ENCODE measurements around the gene ARHGEF10L.

Gene ARHGEF10L

DNA sequence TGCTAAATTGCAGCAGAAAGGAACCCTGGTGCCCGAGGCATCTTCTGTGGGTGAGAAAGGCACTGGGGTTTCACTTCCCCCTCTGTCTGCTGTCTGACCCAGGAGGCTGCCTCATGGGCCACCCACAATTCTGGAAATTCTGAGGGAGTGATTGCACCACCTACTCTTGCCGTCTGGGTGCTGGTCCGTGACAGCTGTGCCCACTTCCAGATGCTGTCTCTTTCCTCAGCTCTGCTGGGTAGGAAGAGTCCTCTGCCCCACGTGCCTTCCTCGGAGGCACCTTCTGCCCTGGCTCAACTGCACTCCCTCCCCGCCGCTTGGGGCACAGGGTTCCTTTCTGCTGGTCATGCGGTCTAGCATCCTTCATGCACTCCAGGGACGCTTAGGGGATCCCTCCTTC is 96.3 kb downstream of the ARHGEF10L start:
- no peak for DNase-seq (ENCODE audit: low read depth)

- DNase-seq (ENCODE audit: low read depth): no peak
Observed at GRCh38 chr1:17636612-17637011, 97.1 kb downstream of the ARHGEF10L start.

GRCh38 chr1:17637055-17637454 is 97.6 kb downstream of the ARHGEF10L start:
- DNase-seq (ENCODE audit: low read depth): no peak

DNA sequence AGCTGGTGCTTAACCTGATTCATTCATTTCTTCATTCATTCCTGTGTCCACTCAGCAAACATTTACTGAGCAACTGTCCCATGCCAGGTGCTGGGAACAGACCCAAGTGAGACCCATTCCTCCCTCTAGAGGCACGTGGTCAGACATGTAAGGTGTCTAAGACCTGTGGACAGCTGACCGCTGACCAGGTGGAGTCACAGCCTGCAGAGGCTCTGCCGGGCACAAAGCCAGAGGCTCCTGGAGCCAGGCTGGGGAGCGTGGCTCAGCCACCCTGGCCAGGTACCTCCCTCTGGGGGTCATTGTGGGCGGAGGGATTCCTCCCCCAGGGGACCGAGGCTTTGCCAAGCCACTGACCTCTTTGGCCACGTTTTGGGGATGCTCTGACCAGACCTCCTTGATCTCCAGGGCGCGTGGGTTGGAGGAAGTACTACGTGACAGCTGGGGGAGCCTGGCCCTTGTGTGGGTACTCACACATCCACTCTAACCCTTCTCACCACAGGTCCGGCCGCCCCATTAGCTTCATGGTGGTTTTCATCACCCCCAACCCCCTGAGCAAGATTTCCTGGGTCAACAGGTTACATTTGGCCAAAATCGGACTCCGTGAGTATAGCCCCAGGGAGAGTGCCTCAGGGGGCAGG is 100.3 kb downstream of the ARHGEF10L start:
- DNase-seq (ENCODE audit: low read depth): no peak

DNA sequence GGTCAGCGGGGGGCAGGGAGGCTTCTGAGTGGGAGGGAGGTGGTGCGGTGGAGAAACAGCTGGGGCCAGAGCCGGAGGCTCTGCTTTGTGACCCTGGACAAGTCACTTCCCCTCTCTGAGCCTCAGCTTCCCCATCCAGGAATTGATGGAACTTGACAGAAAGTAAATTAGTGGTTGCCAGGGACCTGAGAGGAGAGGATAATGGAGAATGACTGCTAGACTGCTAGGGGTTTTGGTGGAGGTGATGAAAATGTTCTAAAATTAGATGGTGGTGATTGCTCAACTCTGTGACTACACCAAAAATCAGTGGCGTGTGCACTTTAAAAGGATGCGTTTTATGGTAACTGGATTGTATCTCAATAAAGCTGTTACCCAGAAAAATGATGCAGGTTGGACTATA is 100.9 kb downstream of the ARHGEF10L start:
- no peak for DNase-seq (ENCODE audit: low read depth)

DNA sequence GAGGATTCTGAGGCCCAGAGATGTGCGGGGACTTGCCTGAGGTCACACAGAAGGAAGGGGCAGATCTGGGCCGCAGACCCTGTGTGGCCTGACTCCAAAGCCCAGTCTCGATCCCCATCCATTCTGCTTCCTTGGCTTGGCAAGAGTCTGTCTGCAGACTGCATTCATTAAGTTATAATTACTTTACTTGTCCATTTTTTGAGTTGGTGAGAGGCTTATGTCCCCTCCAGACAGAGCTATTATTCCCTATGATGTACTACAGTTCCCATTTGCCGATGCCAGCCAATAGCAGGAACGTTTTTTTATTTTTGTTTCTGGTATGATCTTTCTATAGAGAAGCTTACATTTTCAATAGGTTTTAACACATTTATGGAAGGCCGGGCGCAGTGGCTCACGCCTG is 101.5 kb downstream of the ARHGEF10L start:
- DNase-seq (ENCODE audit: low read depth): no peak

DNA sequence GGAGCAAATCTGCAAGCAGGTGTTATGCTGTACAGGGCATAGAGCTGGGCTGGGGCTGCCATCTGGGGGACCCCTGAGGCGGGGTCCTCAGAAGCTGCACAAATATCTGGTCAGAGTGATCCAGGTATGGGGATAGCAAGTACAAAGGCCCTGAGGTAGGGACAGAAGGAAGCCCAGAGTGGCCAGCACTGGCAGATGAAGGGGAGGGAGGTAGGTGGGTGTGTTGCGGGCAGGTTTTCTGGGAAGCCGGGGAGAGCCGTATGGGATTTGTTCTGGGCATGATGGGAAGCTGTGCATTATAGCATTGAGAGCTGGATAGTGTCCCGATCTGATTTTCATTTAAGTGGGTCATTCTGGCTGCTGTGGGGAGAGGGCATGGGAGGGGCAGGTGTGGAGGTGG is 102.7 kb downstream of the ARHGEF10L start:
- no peak for DNase-seq (ENCODE audit: low read depth)

DNA sequence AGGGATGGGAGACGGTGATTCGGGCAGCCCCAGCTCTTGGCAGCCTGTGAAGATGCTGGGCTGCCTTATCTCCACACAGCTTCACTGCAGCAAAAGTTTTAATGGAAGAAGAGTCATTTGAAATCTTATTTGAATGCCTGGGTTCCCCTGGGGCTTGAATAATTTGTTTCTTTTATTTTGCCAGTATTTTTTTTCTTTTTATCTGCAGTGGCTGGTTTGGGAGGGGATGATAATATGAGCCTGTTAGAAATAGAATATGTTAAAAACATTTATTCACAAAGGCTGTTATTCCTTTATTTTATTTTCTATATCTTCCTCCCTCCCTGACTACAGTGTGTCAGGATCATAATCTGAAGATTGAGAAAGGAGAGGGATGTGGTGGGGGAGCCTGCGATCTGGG is 103.4 kb downstream of the ARHGEF10L start:
- DNase-seq (ENCODE audit: low read depth): no peak

- no peak for DNase-seq (ENCODE audit: low read depth)
Observed at GRCh38 chr1:17643861-17644703, 104.6 kb downstream of the ARHGEF10L start.

DNA sequence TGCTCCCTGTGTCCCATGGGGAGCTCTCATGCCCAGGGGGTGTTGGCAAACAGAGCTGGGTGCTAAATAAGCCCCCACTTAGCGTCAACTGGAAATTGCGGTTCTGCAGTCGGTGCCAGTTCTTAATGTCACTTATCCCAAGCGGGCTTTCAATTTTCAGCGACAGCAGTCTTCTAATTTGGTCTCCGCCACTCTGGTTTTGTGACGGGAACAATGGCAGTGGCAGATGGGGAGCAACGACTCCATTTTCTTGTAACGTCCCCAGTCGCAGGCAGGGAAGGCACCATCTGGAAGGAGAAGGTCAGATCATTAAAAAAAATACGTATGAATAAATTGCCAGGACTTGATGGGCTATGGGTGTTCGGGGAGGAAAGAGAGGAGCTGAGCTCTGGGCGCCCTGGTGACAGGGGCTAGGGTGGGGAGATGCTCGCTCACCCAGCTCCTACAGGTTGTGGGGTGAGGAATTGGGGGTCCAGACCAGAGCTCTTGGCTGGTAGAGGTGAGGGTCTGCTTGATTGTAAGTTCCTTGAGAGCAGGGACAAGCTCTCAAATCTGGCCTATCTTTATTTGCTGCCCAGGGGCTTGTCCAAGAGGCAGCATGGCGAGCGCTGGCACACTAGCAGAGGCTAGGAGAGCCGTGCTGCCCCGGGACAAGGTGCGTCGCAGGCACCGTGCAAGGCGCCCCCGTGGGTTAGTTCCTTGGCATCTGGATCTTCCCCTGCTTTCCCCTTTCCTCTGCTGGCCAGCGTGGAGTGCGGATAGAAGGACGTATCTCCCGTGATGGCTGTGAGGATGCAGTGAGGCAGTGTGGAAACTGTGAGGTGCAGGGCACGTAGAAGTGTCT is 105.8 kb downstream of the ARHGEF10L start:
- DNase-seq (ENCODE audit: low read depth): no peak

DNA sequence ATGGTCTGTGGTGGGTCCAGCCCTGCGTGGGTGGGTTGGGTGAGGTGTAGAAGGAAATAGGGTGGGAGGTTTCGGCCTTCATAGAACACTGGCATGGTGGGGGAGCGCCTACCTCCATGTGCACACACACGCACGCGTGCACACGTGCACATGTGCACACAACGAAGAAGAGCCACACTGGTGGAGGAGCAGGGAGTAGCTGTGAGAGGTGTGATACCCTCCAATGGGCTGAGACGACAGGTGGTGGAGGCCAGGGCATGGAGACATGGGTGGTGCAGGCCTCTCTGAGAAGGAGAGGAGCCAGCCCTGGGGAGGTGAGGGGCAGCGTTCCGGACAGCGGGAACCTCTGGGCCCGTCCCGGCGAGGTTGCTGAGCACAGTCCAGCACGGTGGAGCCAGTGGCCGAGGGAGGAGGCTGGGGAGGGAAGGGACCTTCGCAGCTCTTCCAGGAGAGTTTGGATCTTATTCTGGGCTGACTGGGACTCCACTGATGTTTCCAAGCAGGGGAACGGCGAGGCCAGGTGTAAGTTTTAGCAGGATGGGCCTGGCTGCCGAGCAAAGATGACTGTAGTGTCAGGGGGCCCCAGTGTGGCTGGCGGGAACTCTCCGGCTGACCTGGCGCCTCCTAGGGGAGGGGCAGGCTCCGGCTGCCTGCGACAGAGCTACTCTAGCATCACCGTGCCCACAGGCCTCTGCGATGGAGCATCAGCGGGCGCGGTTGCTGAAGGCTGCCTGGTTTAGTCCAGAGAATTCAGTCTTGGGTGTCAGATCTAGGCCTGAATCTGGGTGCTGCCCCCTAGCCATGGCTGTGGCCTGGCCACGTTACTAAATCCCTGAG is 107.2 kb downstream of the ARHGEF10L start:
- DNase-seq (ENCODE audit: low read depth): no peak

DNA sequence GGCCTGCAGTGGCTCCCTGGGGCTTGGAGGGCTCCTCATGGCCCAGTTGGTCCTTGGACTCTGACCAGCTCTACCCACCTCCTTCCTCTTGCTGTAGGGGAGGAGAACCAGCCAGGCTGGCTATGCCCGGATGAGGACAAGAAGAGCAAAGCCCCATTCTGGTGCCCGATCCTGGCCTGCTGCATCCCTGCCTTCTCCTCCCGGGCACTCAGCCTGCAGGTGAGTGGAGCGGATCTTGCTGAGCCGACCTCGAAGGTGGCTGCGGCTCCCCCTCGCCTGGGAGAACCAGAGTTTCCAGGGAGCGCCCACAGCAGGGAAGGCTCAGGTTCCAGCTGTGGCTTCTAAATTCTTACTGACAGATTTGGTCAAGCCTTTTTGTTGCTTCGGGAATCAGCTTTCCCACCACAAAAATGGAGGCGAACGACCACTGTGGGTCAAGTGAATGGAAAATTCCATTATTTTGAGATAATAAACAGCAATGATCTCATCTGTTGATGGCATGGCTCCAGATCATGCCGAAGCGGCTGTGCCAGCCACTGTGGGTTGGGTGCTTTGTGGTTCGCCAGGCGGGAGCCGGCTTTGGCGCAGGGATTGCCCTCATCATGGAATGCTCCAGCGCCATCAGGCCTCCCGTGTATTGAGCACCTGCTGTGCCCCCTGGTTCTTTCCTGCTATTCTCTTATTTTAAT is 109.1 kb downstream of the ARHGEF10L start:
- no peak for DNase-seq (ENCODE audit: low read depth)

GRCh38 chr1:17649371-17650106 is 110.0 kb downstream of the ARHGEF10L start:
- DNase-seq (ENCODE audit: low read depth): no peak

GRCh38 chr1:17653276-17653675 is 113.8 kb downstream of the ARHGEF10L start:
- DNase-seq (ENCODE audit: low read depth): no peak

DNA sequence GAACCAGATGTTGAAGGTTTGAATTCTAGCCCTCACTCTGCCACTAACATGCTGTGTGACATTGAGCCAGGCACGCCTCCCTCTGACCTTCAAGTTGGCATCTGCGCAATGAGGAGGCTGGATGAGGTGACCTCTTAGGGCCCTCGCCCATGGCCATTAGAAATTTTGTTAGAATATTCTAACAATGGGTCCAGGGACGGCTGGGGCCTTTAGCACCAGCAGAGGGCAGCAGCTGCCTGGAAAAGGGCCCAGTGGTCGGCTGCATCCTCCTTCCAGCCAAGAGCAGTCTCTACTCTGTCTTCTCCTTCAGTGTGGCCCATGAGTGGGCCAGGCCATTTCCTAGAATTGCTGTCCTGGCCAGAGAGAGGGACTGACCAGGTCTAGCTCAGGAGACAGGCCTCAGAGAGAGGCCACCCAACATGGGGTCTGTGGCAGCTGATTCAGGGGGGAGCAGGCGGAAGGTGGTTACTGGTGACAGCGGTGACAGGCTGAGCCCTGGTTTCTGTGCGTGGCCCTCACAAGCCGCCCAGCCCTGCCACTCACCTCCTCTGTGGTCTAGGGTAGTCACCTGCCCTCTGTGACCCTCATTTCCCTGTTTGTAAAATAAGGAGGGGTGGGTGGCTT is 114.3 kb downstream of the ARHGEF10L start:
- DNase-seq (ENCODE audit: low read depth): no peak

DNA sequence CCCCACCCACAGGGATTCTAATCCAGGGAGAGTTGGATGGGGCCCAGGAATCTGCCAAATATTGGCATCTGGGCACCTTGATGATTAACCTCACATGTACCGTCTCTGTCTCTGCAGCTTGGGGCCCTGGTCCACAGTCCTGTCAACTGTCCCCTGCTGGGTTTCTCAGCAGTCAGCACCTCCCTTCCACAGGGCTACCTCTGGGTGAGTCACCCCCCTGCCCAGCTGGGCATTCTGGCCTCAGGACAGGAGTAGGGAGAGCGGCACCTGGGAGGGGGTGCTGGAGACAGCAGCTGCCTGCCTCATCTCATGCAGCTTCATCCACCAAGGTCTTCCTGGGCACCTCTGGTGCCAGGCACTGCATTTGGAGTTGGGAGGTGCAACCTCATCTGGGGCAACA is 115.0 kb downstream of the ARHGEF10L start:
- no peak for DNase-seq (ENCODE audit: low read depth)

DNA sequence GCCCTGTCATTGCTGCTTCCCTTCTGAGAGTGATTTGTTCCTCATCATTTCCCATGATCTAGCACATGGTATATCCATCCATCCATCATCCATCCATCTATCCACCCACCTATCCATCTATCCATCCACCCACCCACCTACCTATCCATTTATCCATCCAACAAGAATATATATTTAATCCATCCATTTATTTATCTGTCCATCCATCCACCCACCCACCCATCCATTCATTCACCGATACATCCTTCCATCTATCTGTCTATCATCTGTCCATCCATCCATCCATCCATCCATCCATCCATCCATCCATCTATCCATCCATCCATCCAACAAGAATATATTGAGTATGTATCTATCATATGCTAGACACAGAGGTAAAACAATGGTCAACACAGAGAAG is 115.7 kb downstream of the ARHGEF10L start:
- no peak for DNase-seq (ENCODE audit: low read depth)

GRCh38 chr1:17655922-17656321 is 116.4 kb downstream of the ARHGEF10L start:
- no peak for DNase-seq (ENCODE audit: low read depth)

DNA sequence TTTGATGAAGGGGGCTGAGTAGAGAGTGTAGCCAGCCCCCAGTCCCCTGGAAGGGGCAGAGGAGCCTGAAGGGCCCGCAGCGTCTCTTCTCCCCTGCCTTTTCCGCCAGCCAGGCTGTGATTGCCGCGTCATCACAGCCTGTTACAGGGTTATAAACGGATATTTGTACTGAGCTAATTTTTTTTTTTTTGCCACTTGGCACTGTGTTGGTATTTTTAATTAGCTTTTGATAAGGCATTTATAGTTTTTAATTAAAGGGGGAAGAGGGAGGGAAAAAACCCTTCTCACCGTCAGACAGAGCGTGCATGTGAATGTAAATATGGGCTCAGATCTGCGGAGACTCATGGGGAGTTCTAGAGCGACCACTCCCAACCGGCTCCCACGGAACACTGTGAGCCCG is 117.9 kb downstream of the ARHGEF10L start:
- no peak for DNase-seq (ENCODE audit: low read depth)

- DNase-seq (ENCODE audit: low read depth): no peak
Observed at GRCh38 chr1:17658837-17659236, 119.3 kb downstream of the ARHGEF10L start.
